SU-DHL-6 (cell line): ENCODE data around the gene TANC1.

Experiments used
- EZH2phosphoT487 ChIP-seq: fragments of 200-600 bp; sonication (generic), shearing (Covaris generic); conservative IDR thresholded peaks from 2 replicates; pipeline ENCODE4 v1.6.1; 2018; ENCODE audit warnings: mild to moderate bottlenecking, antibody characterized with exemption, low read length, moderate library complexity, mixed read lengths
- TF ChIP-seq, protein P1 (sequence below): fragments of 200-600 bp; sonication (generic); IDR thresholded peaks from one replicate; pipeline ENCODE4 v1.5.1; 2017; ENCODE audit warnings: antibody characterized with exemption, mild to moderate bottlenecking, low read length, moderate library complexity; ENCODE audit not compliant: insufficient read depth, poor library complexity, severe bottlenecking

DNA sequence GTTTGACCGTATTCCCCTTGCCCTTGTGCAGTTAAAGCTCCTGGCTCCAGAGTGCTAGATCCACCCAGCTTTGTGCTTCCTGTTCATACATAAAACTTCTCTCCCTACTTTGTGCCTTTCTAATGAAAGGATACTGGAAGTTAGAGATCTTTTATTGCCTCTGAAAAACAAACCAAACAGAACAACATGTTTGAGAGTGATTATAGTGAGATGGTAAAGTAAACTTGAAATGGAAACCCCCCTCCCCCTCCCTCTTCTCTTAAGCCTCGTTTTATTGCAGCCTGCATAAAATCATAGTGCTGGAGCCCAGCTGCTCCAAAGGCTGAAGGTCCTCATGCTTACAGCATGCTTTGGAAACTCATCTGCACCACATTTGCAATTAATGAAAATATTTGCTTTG, 125.1 kb downstream of the TANC1 start:
- TF ChIP-seq, protein P1, sequence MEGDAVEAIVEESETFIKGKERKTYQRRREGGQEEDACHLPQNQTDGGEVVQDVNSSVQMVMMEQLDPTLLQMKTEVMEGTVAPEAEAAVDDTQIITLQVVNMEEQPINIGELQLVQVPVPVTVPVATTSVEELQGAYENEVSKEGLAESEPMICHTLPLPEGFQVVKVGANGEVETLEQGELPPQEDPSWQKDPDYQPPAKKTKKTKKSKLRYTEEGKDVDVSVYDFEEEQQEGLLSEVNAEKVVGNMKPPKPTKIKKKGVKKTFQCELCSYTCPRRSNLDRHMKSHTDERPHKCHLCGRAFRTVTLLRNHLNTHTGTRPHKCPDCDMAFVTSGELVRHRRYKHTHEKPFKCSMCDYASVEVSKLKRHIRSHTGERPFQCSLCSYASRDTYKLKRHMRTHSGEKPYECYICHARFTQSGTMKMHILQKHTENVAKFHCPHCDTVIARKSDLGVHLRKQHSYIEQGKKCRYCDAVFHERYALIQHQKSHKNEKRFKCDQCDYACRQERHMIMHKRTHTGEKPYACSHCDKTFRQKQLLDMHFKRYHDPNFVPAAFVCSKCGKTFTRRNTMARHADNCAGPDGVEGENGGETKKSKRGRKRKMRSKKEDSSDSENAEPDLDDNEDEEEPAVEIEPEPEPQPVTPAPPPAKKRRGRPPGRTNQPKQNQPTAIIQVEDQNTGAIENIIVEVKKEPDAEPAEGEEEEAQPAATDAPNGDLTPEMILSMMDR, result no peak
- no peak for TF ChIP-seq EZH2phosphoT487
